Central memory CD8-positive, alpha-beta T cell (primary cell): ENCODE data around the gene CNBP.
"Not testable (repeated sequence)": the region's sequence is repeated elsewhere in the genome, so short reads cannot be mapped to it uniquely, and the experiment has no call there.

ENCODE experiments used
- ATAC-seq: fragments of 150-1000 bp; cut with Tn5 transposase; replicated peaks from 2 replicates; pipeline ENCODE4 v1.10.0; 2022; ENCODE audit warnings: mild to moderate bottlenecking, moderate FRiP score, moderate number of reproducible peaks; ENCODE audit not compliant: poor library complexity, severe bottlenecking; ENCODE audit errors: extremely low read depth
- DNase-seq, 2 donors: peaks; one replicate each; pipeline ENCODE4 v3.0.0; 2021; ENCODE audit warnings: low spot score in 2 of 2
- H3K27ac Mint-ChIP-seq: one replicate; pipeline ENCODE4 v1.8.0; 2022; ENCODE audit warnings: low read depth, mild to moderate bottlenecking, moderate library complexity, mixed read lengths
- H3K27me3 Mint-ChIP-seq: one replicate; pipeline ENCODE4 v1.8.0; 2022; ENCODE audit warnings: mixed read lengths
- H3K36me3 Mint-ChIP-seq: one replicate; pipeline ENCODE4 v1.8.0; 2022; ENCODE audit warnings: mild to moderate bottlenecking, moderate library complexity, mixed read lengths; ENCODE audit not compliant: insufficient read depth
- H3K4me1 Mint-ChIP-seq: one replicate; pipeline ENCODE4 v1.8.0; 2022; ENCODE audit warnings: mixed read lengths
- H3K4me3 Mint-ChIP-seq: one replicate; pipeline ENCODE4 v1.8.0; 2022; ENCODE audit warnings: mild to moderate bottlenecking, moderate library complexity, mixed read lengths
- H3K9me3 Mint-ChIP-seq: one replicate; pipeline ENCODE4 v1.8.0; 2022; ENCODE audit warnings: mixed read lengths

CNBP gene

DNA sequence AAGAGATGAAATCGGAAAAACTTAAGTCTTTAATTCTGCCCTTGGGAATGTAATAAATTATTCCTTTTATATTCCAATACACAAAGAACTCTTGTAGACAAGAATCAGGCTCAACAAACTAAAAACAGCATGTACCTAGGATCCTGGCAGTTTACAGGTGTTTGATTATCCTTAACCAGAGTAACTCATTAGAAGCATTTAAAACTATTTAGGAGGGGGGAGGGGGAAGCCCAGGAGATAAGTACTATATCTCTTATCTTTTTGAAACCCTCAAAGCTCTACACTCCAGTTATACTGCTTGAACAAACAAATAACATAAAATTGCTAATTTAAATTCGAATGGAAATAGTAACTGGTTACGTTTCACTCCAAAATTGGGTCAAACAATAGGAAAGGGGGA, 1.9 kb downstream of the CNBP start:
- Mint-ChIP-seq H3K4me1 (peaks cover 57% of the 10 kb centered on the region), H3K36me3 (peaks cover 61% of the 10 kb centered on the region), H3K27me3 (no peaks in the 10 kb centered on the region), H3K9me3 (no peaks in the 10 kb centered on the region), H3K27ac (peak overlapping the region; percentile 96), H3K4me3 (peak overlapping the region; percentile 86)
- DNase-seq (no peak), ATAC-seq (no peak)

DNA sequence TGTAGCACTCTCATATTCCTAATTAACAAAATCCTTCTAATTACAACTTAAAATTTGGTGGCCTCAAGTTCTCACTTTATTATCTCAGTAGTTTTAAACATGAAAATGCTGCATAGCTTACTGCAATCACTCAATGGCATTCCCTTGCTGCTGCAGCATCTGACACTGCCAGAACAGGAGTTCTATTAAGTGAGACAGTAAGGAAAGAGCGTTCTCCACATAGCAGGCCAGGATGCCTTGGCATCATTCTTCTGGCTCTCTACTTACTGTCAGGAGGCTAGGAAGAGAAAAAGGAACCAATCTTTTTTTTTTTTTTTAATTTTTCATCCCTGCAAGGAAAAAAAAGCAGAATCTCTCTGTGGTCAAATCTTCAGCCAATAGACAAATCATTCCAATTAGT, 3.2 kb downstream of the CNBP start:
- ATAC-seq: no peak
- H3K9me3 Mint-ChIP-seq: no peaks in the 10 kb centered on the region
- no peak for DNase-seq
- H3K36me3 Mint-ChIP-seq: peaks cover 64% of the 10 kb centered on the region
- no peaks in the 10 kb centered on the region for H3K27me3 Mint-ChIP-seq
- peak overlapping the region; percentile 96 for H3K27ac Mint-ChIP-seq
- peak overlapping the region; percentile 86 for H3K4me3 Mint-ChIP-seq
- peaks cover 70% of the 10 kb centered on the region for H3K4me1 Mint-ChIP-seq

- Mint-ChIP-seq H3K4me1 (peaks cover 59% of the 10 kb centered on the region), H3K36me3 (peaks cover 59% of the 10 kb centered on the region), H3K9me3 (no peaks in the 10 kb centered on the region), H3K4me3 (peak overlapping the region; percentile 47), H3K27me3 (no peaks in the 10 kb centered on the region), H3K27ac (peak overlapping the region; percentile 54)
- no peak for DNase-seq
- ATAC-seq: no peak
Measured at GRCh38 chr3:129176051-129176450, 7.6 kb downstream of the CNBP start.

GRCh38 chr3:129173725-129174124, 10.0 kb downstream of the CNBP start:
- Mint-ChIP-seq H3K27ac (peak overlapping the region; percentile 49), H3K36me3 (peaks cover 61% of the 10 kb centered on the region)

DNA sequence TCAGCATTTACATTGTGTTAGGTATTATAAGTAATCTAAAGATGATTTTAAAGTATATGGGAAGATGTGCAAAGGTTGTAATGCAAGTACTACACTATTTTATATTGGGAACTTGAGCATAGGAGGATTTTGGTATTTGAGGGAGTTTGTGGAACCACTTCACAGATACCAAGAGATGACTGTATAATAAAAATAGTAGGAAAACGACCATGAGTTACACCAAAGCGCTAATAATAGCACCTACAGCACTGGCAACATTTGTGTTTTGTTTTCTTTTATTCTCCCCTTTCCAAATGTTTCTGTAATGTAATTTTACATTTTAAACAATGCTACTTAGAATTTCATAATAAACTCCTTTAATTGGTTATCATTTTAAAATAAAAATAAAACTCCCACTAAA, 10.5 kb downstream of the CNBP start:
- no peak overlapping the region for H3K4me3 Mint-ChIP-seq
- no peak for DNase-seq
- H3K27me3 Mint-ChIP-seq: no peaks in the 10 kb centered on the region
- H3K4me1 Mint-ChIP-seq: peaks cover 41% of the 10 kb centered on the region
- peak overlapping the region; percentile 41 for H3K27ac Mint-ChIP-seq
- no peaks in the 10 kb centered on the region for H3K9me3 Mint-ChIP-seq
- ATAC-seq: no peak
- peaks cover 60% of the 10 kb centered on the region for H3K36me3 Mint-ChIP-seq

More at GRCh38 chr3:129173725-129174124, 10.0 kb downstream of the CNBP start:
- DNase-seq: no peak
- Mint-ChIP-seq H3K27me3 (no peaks in the 10 kb centered on the region), H3K4me3 (peak overlapping the region; percentile 48), H3K4me1 (peaks cover 45% of the 10 kb centered on the region), H3K9me3 (no peaks in the 10 kb centered on the region)
- no peak for ATAC-seq

GRCh38 chr3:129166579-129167332, 16.9 kb downstream of the CNBP start:
- H3K4me1 Mint-ChIP-seq: peaks cover 16% of the 10 kb centered on the region
- H3K4me3 Mint-ChIP-seq: no peak overlapping the region
- peaks cover 57% of the 10 kb centered on the region for H3K36me3 Mint-ChIP-seq
- ATAC-seq (no peak), DNase-seq (no peak)
- H3K27me3 Mint-ChIP-seq: no peaks in the 10 kb centered on the region
- no peak overlapping the region for H3K27ac Mint-ChIP-seq
- no peaks in the 10 kb centered on the region for H3K9me3 Mint-ChIP-seq

- not testable (repeated sequence) for H3K27ac Mint-ChIP-seq, H3K4me3 Mint-ChIP-seq, H3K27me3 Mint-ChIP-seq, ATAC-seq, DNase-seq, H3K9me3 Mint-ChIP-seq
- Mint-ChIP-seq H3K36me3 (peaks cover 54% of the 10 kb centered on the region), H3K4me1 (peaks cover 18% of the 10 kb centered on the region)
Measured at GRCh38 chr3:129165594-129165993, 18.1 kb downstream of the CNBP start.

GRCh38 chr3:129164500-129164899, 19.2 kb downstream of the CNBP start:
- Mint-ChIP-seq H3K9me3 (no peaks in the 10 kb centered on the region), H3K27ac (no peak overlapping the region), H3K4me3 (no peak overlapping the region), H3K36me3 (peaks cover 47% of the 10 kb centered on the region), H3K4me1 (peaks cover 28% of the 10 kb centered on the region), H3K27me3 (no peaks in the 10 kb centered on the region)
- no peak for DNase-seq
- no peak for ATAC-seq

GRCh38 chr3:129162729-129163579, 20.7 kb downstream of the CNBP start:
- Mint-ChIP-seq H3K36me3 (peaks cover 45% of the 10 kb centered on the region), H3K9me3 (no peaks in the 10 kb centered on the region), H3K4me3 (peak overlapping the region; percentile 99), H3K27ac (peak overlapping the region; percentile 99), H3K4me1 (peaks cover 35% of the 10 kb centered on the region), H3K27me3 (no peaks in the 10 kb centered on the region)
- no peak for DNase-seq
- no peak for ATAC-seq

DNA sequence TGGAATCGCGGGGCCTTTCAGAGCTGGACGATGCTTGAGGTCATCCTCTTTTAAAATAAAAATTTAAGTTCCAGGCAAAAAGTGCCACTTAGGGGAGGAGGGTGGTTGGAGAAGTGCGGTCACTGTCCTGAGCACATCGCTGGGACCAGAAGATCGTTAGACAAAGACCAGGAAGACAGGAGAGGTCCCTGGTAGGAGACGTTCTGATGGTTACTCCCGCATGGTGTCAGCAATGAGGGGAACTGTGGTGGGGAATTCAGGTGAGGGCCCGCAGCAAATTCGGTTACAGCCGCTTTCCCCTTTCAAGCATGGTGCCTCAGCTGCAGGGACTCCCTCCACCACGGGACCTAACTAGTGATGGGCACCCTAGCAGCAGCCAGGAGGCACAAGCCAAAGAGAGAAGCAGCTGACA, 21.8 kb downstream of the CNBP start:
- no peak for DNase-seq
- peaks cover 35% of the 10 kb centered on the region for H3K4me1 Mint-ChIP-seq
- H3K27ac Mint-ChIP-seq: peak overlapping the region; percentile 99

DNA sequence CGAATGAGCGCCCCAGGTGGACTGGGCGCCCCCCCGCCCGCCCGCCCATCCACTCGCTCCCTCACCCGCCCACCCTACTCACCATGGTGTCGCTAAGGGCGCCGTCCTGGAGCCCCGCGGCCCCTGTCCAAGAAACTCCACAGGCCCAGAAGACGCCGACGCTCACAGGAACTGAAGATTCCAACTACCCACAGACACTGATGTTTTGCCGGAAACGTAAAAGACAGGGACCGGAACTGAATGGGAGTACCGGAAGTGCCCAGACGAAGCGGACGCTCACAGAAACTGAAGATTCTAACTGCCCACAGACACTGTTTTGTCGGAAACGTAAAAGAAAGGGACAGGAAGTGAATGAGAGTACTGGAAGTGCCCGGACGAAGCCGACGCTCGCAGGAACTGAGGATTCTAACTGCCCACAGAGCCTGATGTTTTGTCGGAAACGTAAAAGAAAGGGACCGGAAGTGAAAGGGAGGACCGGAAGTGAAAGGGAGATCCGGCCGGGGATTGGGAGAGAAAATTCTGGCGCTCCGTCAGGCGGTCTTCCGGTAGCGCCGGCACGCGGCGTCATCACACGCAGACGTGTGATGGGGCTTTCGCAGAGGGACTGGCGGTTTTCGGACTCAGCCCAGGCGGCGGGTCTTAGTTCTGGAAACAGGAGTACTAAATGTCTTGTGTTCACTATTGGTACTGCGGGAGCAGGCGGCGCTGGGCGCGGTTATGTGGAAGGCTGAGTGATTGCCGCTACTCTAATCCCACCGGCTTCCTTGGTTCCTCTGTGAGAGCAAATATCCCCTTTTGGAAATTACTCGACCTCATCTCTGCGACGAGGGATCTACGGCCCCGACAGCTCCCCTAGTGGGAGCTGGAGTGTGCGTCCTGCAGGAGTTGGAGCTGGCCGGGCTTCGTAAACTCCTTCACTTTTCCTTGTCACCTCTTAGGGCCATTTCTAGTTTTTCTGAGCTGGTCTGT, 22.5 kb downstream of the CNBP start, which contains the start of gene ISY1:
ISY1 (minus strand) TSS at position 173 of the 969 bp plus-strand sequence; CDS start at position 85, 88 bp downstream.
- DNase-seq: peak; percentile 73 to 83
- peak; percentile 82 for ATAC-seq
- Mint-ChIP-seq H3K36me3 (peaks cover 44% of the 10 kb centered on the region), H3K27ac (peak within 1 kb of the TSS; percentile 99), H3K4me1 (peaks cover 35% of the 10 kb centered on the region), H3K9me3 (no peaks in the 10 kb centered on the region), H3K4me3 (peak within 1 kb of the TSS; percentile 99), H3K27me3 (no peaks in the 10 kb centered on the region)

More for the DNA sequence above, 21.8 kb downstream of the CNBP start:
- H3K9me3 Mint-ChIP-seq: no peaks in the 10 kb centered on the region
- no peak for ATAC-seq
- peak overlapping the region; percentile 99 for H3K4me3 Mint-ChIP-seq
- no peaks in the 10 kb centered on the region for H3K27me3 Mint-ChIP-seq
- peaks cover 43% of the 10 kb centered on the region for H3K36me3 Mint-ChIP-seq

DNA sequence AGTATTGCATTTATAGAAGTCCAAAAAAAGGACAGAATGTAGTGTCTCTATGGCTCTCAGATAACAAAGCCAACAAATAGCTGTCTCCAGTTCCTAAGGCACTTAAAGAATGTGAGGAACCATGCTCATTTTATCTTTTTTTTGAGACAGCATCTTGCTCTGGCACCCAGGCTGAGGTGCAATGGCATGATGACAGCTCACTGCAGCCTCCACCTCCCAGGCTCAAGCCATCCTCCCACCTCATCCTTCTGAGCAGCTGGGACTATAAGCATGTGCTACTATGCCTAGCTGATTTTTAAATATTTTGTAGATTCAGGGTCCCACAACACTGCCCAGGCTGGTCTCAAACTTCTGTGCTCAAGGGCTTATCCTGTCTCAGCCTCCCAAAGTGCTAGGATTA, 38.9 kb downstream of the CNBP start:
- no peak for ATAC-seq
- Mint-ChIP-seq H3K27me3 (no peaks in the 10 kb centered on the region), H3K4me1 (peaks cover 8% of the 10 kb centered on the region), H3K27ac (no peak overlapping the region), H3K9me3 (no peaks in the 10 kb centered on the region), H3K36me3 (peaks cover 55% of the 10 kb centered on the region), H3K4me3 (no peak overlapping the region)
- no peak for DNase-seq
